ENCODE measurements around the gene ANKS1B. TPM values are rescaled to one million over a fixed set of nuclear protein-coding genes. Genes with fewer than 3 reads are reported as not detected.

Gene ANKS1B
- total RNA-seq, 1 experiment from 2014 or later: 0.54 TPM

GRCh38 chr12:99017971-99018370, 966.8 kb downstream of the ANKS1B start:
- Histone ChIP-seq H4K20me1 (ENCODE audit: insufficient read depth) (no peaks in the 10 kb centered on the region), H3K27ac (ENCODE audit: low read depth, low read length) (no peak overlapping the region), H2AFZ (ENCODE audit: low read depth, low read length, poor library complexity, severe bottlenecking) (no peak overlapping the region), H3K79me2 (ENCODE audit: insufficient read depth, low read length) (no peaks in the 10 kb centered on the region), H3K4me2 (ENCODE audit: low read length) (no peak overlapping the region), H3K9me2 (ENCODE audit: insufficient read depth) (no peaks in the 10 kb centered on the region), H3K4me3 (replicated peaks in 1 of 2; ENCODE audit: low read depth in 1 of 2, low read length in 2 of 2) (no peak overlapping the region), H3K4me1 (ENCODE audit: control insufficient read depth in 1 of 2, insufficient read depth in 2 of 2, low read length in 2 of 2) (no peaks in the 10 kb centered on the region), H3K27me3 (ENCODE audit: insufficient read depth, low read length) (peaks cover 9% of the 10 kb centered on the region), H3K9ac (ENCODE audit: low read length) (no peak overlapping the region), H3K36me3 (ENCODE audit: control insufficient read depth in 1 of 2, insufficient read depth in 2 of 2, low read length in 2 of 2) (no peaks in the 10 kb centered on the region), H3K9me3 (ENCODE audit: control insufficient read depth in 1 of 2, insufficient read depth in 1 of 2, low read depth in 1 of 2, low read length in 2 of 2) (no peaks in the 10 kb centered on the region)
- no TSS peak for BruUV-seq (replicated peaks)
- CTCF ChIA-PET: no interaction called here
- intact Hi-C loops (cut with micrococcal nuclease): no loop called here
- DNase-seq (ENCODE audit: low read depth, low spot score) (no peak), ATAC-seq (no peak)
- TF ChIP-seq SIN3A (IDR thresholded peaks at IDR 0.05; ENCODE audit: low read depth) (no peak), SP1 (IDR thresholded peaks at IDR 0.05; ENCODE audit: low read depth) (no peak), REST (IDR thresholded peaks at IDR 0.05; ENCODE audit: low read depth) (no peak), MAX (IDR thresholded peaks at IDR 0.05) (no peak), ZFX (IDR thresholded peaks at IDR 0.05) (no peak), TCF7L2 (IDR thresholded peaks at IDR 0.05; ENCODE audit: borderline replicate concordance, extremely low read depth, insufficient read depth, insufficient read length) (no peak), ZNF274 (IDR thresholded peaks at IDR 0.05; ENCODE audit: low read depth, low read length) (no peak), FOSL1 (IDR thresholded peaks at IDR 0.05; ENCODE audit: low read depth) (no peak), SRF (IDR thresholded peaks at IDR 0.05; ENCODE audit: low read depth) (no peak), RAD21 (IDR thresholded peaks at IDR 0.05; ENCODE audit: low read depth) (no peak), POLR2AphosphoS5 (IDR thresholded peaks at IDR 0.05; ENCODE audit: low read depth, low read length) (no peak), EZH2 (IDR thresholded peaks at IDR 0.05) (no peak)
- TF ChIP-seq, protein P1, sequence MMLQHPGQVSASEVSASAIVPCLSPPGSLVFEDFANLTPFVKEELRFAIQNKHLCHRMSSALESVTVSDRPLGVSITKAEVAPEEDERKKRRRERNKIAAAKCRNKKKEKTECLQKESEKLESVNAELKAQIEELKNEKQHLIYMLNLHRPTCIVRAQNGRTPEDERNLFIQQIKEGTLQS (IDR thresholded peaks at IDR 0.05): no peak
- TF ChIP-seq, protein P2, sequence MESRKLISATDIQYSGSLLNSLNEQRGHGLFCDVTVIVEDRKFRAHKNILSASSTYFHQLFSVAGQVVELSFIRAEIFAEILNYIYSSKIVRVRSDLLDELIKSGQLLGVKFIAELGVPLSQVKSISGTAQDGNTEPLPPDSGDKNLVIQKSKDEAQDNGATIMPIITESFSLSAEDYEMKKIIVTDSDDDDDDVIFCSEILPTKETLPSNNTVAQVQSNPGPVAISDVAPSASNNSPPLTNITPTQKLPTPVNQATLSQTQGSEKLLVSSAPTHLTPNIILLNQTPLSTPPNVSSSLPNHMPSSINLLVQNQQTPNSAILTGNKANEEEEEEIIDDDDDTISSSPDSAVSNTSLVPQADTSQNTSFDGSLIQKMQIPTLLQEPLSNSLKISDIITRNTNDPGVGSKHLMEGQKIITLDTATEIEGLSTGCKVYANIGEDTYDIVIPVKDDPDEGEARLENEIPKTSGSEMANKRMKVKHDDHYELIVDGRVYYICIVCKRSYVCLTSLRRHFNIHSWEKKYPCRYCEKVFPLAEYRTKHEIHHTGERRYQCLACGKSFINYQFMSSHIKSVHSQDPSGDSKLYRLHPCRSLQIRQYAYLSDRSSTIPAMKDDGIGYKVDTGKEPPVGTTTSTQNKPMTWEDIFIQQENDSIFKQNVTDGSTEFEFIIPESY (IDR thresholded peaks at IDR 0.05; ENCODE audit: extremely low read depth, insufficient replicate concordance, low read length): no peak
- RAD21 ChIA-PET (ENCODE audit: low non-redundant PET in 1 of 2, low total read pairs in 2 of 2, uncharacterized antibody in 2 of 2, unreplicated experiment in 2 of 2): no interaction called here
- POLR2A ChIA-PET: no interaction called here

Measured in HCT116 (cell line).